Endodermal cell (in vitro differentiated cells): ENCODE data around the gene MUC21. TPM values are rescaled to one million over a fixed set of nuclear protein-coding genes. Genes with fewer than 3 reads are reported as not detected.
"Not testable (repeated sequence)": the region's sequence is repeated elsewhere in the genome, so short reads cannot be mapped to it uniquely, and the experiment has no call there.

ENCODE experiments used
- DNase-seq: peaks from one replicate; pipeline ENCODE4 v3.0.0-alpha.2; 2017
- H3K27ac ChIP-seq: 2 replicates; pipeline ENCODE4 v1.5.1; 2013; ENCODE audit warnings: mild to moderate bottlenecking, low read depth, low read length, moderate library complexity
- H3K27me3 ChIP-seq: 2 replicates; pipeline ENCODE4 v1.6.1; 2013; ENCODE audit warnings: mild to moderate bottlenecking, low read length, moderate library complexity; ENCODE audit not compliant: insufficient read depth, control insufficient read depth, poor library complexity, severe bottlenecking
- H3K36me3 ChIP-seq: 2 replicates; pipeline ENCODE4 v1.7.0; 2013; ENCODE audit warnings: mild to moderate bottlenecking, low read length, moderate library complexity; ENCODE audit not compliant: control insufficient read depth, insufficient read depth
- H3K4me1 ChIP-seq: one replicate; pipeline ENCODE4 v1.7.0; 2013; ENCODE audit warnings: low read length; ENCODE audit not compliant: control insufficient read depth, insufficient read depth
- H3K4me3 ChIP-seq: 2 replicates; pipeline ENCODE4 v1.5.1; 2013; ENCODE audit warnings: mild to moderate bottlenecking, low read length, moderate library complexity
- H3K9ac ChIP-seq: 2 replicates; pipeline ENCODE4 v1.6.1; 2013; ENCODE audit warnings: mild to moderate bottlenecking, low read length, moderate library complexity; ENCODE audit not compliant: poor library complexity, severe bottlenecking; ENCODE audit errors: extremely low read depth
- H3K9me3 ChIP-seq: 2 replicates; pipeline ENCODE4 v1.6.1; 2013; ENCODE audit warnings: mild to moderate bottlenecking, low read length, moderate library complexity; ENCODE audit not compliant: control insufficient read depth
- H3K27ac Mint-ChIP-seq: 2 replicates; pipeline ENCODE4 v1.8.0; 2020; ENCODE audit warnings: mixed read lengths
- H3K27me3 Mint-ChIP-seq: 2 replicates; pipeline ENCODE4 v1.8.0; 2021; ENCODE audit warnings: mild to moderate bottlenecking, mixed read lengths; ENCODE audit not compliant: insufficient read depth
- H3K36me3 Mint-ChIP-seq: 2 replicates; pipeline ENCODE4 v1.8.0; 2020; ENCODE audit warnings: low read depth, mixed read lengths
- H3K4me1 Mint-ChIP-seq: 2 replicates; pipeline ENCODE4 v1.8.0; 2020; ENCODE audit warnings: mixed read lengths
- H3K4me3 Mint-ChIP-seq: 2 replicates; pipeline ENCODE4 v1.8.0; 2020; ENCODE audit warnings: mild to moderate bottlenecking, moderate library complexity, mixed read lengths
- H3K9me3 Mint-ChIP-seq: 2 replicates; pipeline ENCODE4 v1.8.0; 2020; ENCODE audit warnings: mild to moderate bottlenecking, mixed read lengths
- WGBS, 2 experiments: methylation state at CpG; one replicate each; pipeline versions ENCODE4 v1.1.5 to v1.1.7; 2013; ENCODE audit warnings: missing lambda C conversion rate in 2 of 2, mixed read lengths in 1 of 2; ENCODE audit not compliant: insufficient coverage in 1 of 2, insufficient read length in 1 of 2; 5-methylcytosine and 5-hydroxymethylcytosine counted together
- total RNA-seq, 2 donors: library from RNA; stranded (reverse); fragmentation: NEBNext Ultra II Directional in 1 of 2; extraction: Animal tissue kit (Norgen Biotek cat#: 25700) in 1 of 2; gene quantifications; 2 replicates in 1 of 2; 3 replicates in 1 of 2; pipeline ENCODE4 v1.2.1, GENCODE V29; 2021
- TF ChIP-seq, protein P1 (sequence below): fragments of 200-600 bp; sonication (generic); conservative IDR thresholded peaks from 2 replicates; pipeline ENCODE4 v1.5.0; 2021; ENCODE audit warnings: antibody characterized with exemption, mild to moderate bottlenecking

Gene MUC21
- total RNA-seq, 2 donors from 2014 or later: not detected

DNA sequence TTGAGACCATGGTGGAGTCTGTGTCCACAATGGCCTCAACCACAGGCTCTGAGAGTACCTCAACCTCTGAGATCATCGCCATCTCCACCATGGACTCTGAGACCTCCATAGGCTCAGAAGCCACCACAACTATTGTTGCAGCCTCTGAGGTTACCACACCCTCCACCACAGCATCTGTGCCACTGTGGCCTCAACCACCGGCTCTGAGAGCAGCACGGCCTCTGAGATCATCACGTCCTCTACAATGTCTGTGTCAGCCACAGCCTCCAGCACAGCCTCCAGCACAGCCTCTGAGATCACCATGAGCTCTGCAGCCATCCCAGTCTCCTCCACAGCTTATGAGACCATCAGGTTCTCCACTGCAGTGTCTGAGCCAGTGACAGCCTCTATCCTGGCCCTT, 19.4 kb upstream of the MUC21 start:
- peaks cover 2% of the 10 kb centered on the region for H3K9me3 Mint-ChIP-seq
- no peak overlapping the region for H3K4me3 ChIP-seq
- H3K4me1 Mint-ChIP-seq: peaks cover 9% of the 10 kb centered on the region
- no peaks in the 10 kb centered on the region for H3K4me1 ChIP-seq
- H3K9ac ChIP-seq: no peak overlapping the region
- TF ChIP-seq, protein P1, sequence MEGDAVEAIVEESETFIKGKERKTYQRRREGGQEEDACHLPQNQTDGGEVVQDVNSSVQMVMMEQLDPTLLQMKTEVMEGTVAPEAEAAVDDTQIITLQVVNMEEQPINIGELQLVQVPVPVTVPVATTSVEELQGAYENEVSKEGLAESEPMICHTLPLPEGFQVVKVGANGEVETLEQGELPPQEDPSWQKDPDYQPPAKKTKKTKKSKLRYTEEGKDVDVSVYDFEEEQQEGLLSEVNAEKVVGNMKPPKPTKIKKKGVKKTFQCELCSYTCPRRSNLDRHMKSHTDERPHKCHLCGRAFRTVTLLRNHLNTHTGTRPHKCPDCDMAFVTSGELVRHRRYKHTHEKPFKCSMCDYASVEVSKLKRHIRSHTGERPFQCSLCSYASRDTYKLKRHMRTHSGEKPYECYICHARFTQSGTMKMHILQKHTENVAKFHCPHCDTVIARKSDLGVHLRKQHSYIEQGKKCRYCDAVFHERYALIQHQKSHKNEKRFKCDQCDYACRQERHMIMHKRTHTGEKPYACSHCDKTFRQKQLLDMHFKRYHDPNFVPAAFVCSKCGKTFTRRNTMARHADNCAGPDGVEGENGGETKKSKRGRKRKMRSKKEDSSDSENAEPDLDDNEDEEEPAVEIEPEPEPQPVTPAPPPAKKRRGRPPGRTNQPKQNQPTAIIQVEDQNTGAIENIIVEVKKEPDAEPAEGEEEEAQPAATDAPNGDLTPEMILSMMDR: no peak
- H3K36me3 Mint-ChIP-seq: no peaks in the 10 kb centered on the region
- H3K27ac ChIP-seq: no peak overlapping the region
- no peak for DNase-seq
- no peak overlapping the region for H3K4me3 Mint-ChIP-seq
- H3K36me3 ChIP-seq: no peaks in the 10 kb centered on the region
- H3K27ac Mint-ChIP-seq: no peak overlapping the region
- 96% methylated on average over 4 of the region's 4 CpGs; no CpG with 5 or more reads in 1 of the 2 experiments for WGBS, 2 experiments
- H3K9me3 ChIP-seq: no peaks in the 10 kb centered on the region
- H3K27me3 ChIP-seq: no peaks in the 10 kb centered on the region
- H3K27me3 Mint-ChIP-seq: peaks cover 23% of the 10 kb centered on the region

DNA sequence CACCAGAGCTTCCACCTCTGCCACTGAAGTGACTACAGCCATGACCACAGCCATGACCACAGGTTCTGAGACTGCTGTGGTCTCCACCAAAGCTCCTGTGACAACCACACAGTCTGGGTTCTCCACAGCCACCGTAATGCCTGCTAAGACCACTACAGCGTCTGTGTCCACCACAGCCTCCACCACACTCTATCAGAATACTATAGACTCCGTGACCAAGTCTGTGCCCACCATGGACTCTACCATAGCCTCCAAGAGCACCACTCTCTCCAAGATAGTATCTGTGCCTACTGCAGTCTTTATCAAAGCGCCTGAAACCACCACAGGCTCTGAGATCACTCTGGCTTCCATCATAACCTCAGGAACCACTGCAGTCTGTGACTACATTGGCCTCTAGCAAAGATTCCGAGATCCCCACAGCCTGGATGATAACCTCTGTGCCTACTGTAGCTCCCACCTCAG, 18.3 kb upstream of the MUC21 start:
- H3K36me3 Mint-ChIP-seq: no peaks in the 10 kb centered on the region
- H3K4me3 Mint-ChIP-seq: no peak overlapping the region
- Histone ChIP-seq H3K9me3 (no peaks in the 10 kb centered on the region), H3K27ac (no peak overlapping the region), H3K36me3 (no peaks in the 10 kb centered on the region), H3K4me1 (no peaks in the 10 kb centered on the region), H3K9ac (no peak overlapping the region), H3K4me3 (no peak overlapping the region), H3K27me3 (no peaks in the 10 kb centered on the region)
- H3K4me1 Mint-ChIP-seq: peaks cover 9% of the 10 kb centered on the region
- TF ChIP-seq, protein P1: no peak
- no peak for DNase-seq
- no peak overlapping the region for H3K27ac Mint-ChIP-seq
- 91 to 96% methylated on average over 4 to 5 of the region's 5 CpGs for WGBS, 2 experiments
- H3K9me3 Mint-ChIP-seq: no peaks in the 10 kb centered on the region
- H3K27me3 Mint-ChIP-seq: peaks cover 23% of the 10 kb centered on the region

DNA sequence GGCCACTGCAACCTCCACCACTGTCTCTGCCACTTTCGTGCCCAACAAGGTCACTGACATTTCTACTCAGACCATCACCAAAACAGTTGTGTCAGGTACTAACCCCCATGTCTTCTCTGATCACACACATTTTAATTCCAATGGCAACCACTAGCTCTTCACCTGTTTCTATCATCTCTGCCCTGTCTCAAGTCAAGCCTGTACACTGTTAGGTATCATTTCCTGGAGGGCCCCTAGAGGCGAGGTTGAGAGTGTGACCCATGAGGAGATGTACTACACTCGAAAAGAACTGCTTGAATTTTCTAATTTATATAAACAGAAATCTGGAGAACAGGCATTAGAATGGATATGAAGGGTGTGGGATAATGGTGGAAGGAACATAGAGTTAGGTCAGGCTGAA, 17.4 kb upstream of the MUC21 start:
- H3K27ac Mint-ChIP-seq: no peak overlapping the region
- DNase-seq: no peak
- WGBS, 2 experiments: 82 to 86% methylated on average over 1 to 3 of the region's 3 CpGs
- Histone ChIP-seq H3K27me3 (no peaks in the 10 kb centered on the region), H3K9ac (no peak overlapping the region), H3K4me3 (no peak overlapping the region), H3K27ac (no peak overlapping the region), H3K9me3 (no peaks in the 10 kb centered on the region), H3K4me1 (no peaks in the 10 kb centered on the region), H3K36me3 (no peaks in the 10 kb centered on the region)
- H3K9me3 Mint-ChIP-seq: no peaks in the 10 kb centered on the region
- TF ChIP-seq, protein P1: no peak
- no peak overlapping the region for H3K4me3 Mint-ChIP-seq
- H3K4me1 Mint-ChIP-seq: peaks cover 9% of the 10 kb centered on the region
- no peaks in the 10 kb centered on the region for H3K36me3 Mint-ChIP-seq
- peaks cover 22% of the 10 kb centered on the region for H3K27me3 Mint-ChIP-seq

DNA sequence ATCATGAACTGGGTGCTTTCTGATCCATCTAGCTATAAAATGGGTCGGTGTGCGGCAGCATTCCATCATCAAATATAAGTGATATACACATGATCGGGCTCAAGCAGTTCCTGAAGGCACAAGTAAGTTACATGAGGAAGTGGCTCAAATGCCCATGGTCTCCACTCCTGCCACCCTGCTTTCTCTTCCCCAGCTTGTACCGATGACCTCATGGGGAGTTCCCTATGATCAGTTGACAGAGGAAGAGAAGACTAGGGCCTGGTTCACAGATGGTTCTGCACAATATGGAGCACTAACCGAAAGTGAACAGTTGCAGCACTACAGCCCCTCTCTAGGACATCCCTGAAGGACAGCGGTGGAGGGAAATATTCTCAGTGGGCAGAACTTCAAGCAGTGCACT, 14.3 kb upstream of the MUC21 start:
- 90 to 99% methylated on average over 6 of the region's 6 CpGs for WGBS, 2 experiments
- H3K4me1 Mint-ChIP-seq: not testable (repeated sequence)
- H3K27me3 Mint-ChIP-seq: peaks cover 20% of the 10 kb centered on the region

More for the DNA sequence above, 14.3 kb upstream of the MUC21 start:
- not testable (repeated sequence) for DNase-seq, H3K4me3 ChIP-seq, H3K9me3 Mint-ChIP-seq, H3K4me1 ChIP-seq, H3K36me3 ChIP-seq, H3K27ac ChIP-seq, H3K36me3 Mint-ChIP-seq, H3K9ac ChIP-seq, H3K9me3 ChIP-seq, H3K27me3 ChIP-seq, H3K27ac Mint-ChIP-seq, H3K4me3 Mint-ChIP-seq
